Thoracic aorta (tissue), 2 donors: ENCODE results near the gene CXCL12. TPM values are rescaled to one million over a fixed set of nuclear protein-coding genes. Genes with fewer than 3 reads are reported as not detected.

Experiments
- ATAC-seq: fragments of 150-250 bp; one replicate; pipeline ENCODE4 v1.8.0; 2017; ENCODE audit warnings: low read depth; ENCODE audit not compliant: insufficient number of reproducible peaks, low FRiP score
- DNase-seq: peaks from one replicate; pipeline ENCODE4 v3.0.0-alpha.2; 2020; ENCODE audit warnings: low spot score
- H3K27ac ChIP-seq, 2 donors: fragments of 200-600 bp; sonication (generic); 1 replicate in 1 of 2; 2 replicates in 1 of 2; pipeline ENCODE4 v1.5.1; 2016; ENCODE audit warnings: mild to moderate bottlenecking in 2 of 2, moderate library complexity in 2 of 2
- H3K27me3 ChIP-seq: fragments of 200-600 bp; sonication (generic); replicated peaks from 2 replicates; pipeline ENCODE4 v1.6.0; 2016; ENCODE audit warnings: mild to moderate bottlenecking; ENCODE audit not compliant: insufficient read depth
- H3K36me3 ChIP-seq: fragments of 200-600 bp; sonication (generic); one replicate; pipeline ENCODE4 v1.5.1; 2016
- H3K4me1 ChIP-seq, 2 donors: fragments of 200-600 bp; sonication (generic); 1 replicate in 1 of 2; 2 replicates in 1 of 2; pipeline versions ENCODE4 v1.5.1 to v1.6.0; 2016; ENCODE audit warnings: low read depth in 2 of 2, mild to moderate bottlenecking in 1 of 2; ENCODE audit not compliant: control insufficient read depth in 1 of 2
- H3K4me3 ChIP-seq: fragments of 200-600 bp; sonication (generic); 2 replicates; pipeline ENCODE4 v1.5.1; 2016; ENCODE audit warnings: mild to moderate bottlenecking
- H3K9me3 ChIP-seq: fragments of 200-600 bp; sonication (generic); 2 replicates; pipeline ENCODE4 v1.5.1; 2016
- total RNA-seq, 2 donors: library from RNA; depleted of rRNA; stranded (reverse); fragments of >200 nt; gene quantifications; one replicate each; pipeline versions ENCODE4 v1.1.0 to v1.2.3, GENCODE V29; 2016
- TF ChIP-seq, protein P1 (sequence below): fragments of 200-600 bp; sonication (generic); IDR thresholded peaks from one replicate; pipeline ENCODE4 v1.5.1; 2019; ENCODE audit warnings: antibody characterized with exemption

CXCL12 gene
- total RNA-seq, 2 donors from 2014 or later = 149 to 169 TPM

DNA sequence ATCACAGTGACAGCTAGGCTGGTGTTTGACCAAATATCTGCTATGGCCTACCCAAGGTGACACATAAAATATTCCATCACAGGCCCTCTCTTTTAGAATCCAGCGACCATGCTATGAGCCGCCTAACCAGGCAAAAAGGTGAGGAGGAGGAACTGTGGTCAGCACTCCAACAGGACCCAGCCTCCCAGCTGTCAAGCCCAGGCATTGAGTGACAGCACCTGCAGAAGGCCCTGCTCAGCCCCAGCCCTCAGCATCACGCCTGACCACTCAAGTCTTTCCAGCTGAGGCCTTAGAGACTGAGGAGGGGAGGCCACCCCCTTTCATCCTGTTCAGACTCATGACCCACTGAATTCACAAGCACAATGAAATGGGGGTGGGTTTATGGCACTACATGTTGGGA, 43.0 kb downstream of the CXCL12 start:
- Histone ChIP-seq H3K36me3 (no peaks in the 10 kb centered on the region), H3K9me3 (no peaks in the 10 kb centered on the region), H3K4me3 (no peak overlapping the region), H3K4me1 (no peaks in the 10 kb centered on the region), H3K27ac (no peak overlapping the region), H3K27me3 (no peaks in the 10 kb centered on the region)
- TF ChIP-seq, protein P1, sequence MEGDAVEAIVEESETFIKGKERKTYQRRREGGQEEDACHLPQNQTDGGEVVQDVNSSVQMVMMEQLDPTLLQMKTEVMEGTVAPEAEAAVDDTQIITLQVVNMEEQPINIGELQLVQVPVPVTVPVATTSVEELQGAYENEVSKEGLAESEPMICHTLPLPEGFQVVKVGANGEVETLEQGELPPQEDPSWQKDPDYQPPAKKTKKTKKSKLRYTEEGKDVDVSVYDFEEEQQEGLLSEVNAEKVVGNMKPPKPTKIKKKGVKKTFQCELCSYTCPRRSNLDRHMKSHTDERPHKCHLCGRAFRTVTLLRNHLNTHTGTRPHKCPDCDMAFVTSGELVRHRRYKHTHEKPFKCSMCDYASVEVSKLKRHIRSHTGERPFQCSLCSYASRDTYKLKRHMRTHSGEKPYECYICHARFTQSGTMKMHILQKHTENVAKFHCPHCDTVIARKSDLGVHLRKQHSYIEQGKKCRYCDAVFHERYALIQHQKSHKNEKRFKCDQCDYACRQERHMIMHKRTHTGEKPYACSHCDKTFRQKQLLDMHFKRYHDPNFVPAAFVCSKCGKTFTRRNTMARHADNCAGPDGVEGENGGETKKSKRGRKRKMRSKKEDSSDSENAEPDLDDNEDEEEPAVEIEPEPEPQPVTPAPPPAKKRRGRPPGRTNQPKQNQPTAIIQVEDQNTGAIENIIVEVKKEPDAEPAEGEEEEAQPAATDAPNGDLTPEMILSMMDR = no peak
- no peak for ATAC-seq
- DNase-seq = no peak

DNA sequence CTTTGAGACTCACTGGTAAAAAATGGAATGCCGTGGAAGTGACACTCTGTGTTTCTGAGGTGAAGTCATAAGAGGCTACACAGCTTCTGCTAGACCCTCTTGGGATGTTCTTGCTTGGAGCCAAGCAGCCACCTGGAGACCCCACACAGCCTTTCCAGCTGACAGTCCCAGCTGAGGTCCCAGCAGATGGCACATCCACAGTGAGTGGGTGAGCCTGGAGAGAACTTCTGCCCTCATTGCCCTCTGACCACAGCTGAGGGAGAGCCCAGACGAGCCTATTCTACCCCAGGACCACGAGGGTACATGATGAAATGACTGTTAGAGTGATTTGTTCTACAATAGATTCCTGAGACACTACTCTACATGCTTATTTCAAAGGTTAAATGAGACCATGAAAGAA, 44.3 kb downstream of the CXCL12 start:
- H3K9me3 ChIP-seq = no peaks in the 10 kb centered on the region
- no peak for ATAC-seq
- H3K27ac ChIP-seq = no peak overlapping the region
- DNase-seq = no peak
- TF ChIP-seq, protein P1 = no peak
- H3K27me3 ChIP-seq = no peaks in the 10 kb centered on the region
- no peaks in the 10 kb centered on the region for H3K4me1 ChIP-seq
- no peak overlapping the region for H3K4me3 ChIP-seq
- H3K36me3 ChIP-seq = no peaks in the 10 kb centered on the region

DNA sequence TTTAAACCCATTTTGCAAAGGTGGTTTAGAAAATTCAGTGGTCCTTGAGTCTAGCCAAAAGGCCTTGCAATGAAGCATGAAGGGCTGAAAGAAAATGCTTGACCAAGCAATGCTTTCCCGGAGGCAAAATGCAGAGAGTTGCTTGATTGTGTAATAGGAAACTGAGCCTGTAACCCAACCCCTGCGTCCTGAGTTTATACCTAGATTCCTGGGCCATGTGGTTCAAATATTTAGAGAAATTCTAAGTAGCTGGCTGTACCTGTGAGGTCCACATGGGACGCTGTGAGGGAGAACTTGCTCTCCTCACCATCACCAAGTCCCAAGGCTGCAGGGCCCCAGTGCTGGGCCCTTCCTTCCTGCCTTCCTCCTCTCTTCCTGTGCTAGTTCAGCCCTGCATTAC, 45.7 kb downstream of the CXCL12 start:
- no peak for ATAC-seq

DNA sequence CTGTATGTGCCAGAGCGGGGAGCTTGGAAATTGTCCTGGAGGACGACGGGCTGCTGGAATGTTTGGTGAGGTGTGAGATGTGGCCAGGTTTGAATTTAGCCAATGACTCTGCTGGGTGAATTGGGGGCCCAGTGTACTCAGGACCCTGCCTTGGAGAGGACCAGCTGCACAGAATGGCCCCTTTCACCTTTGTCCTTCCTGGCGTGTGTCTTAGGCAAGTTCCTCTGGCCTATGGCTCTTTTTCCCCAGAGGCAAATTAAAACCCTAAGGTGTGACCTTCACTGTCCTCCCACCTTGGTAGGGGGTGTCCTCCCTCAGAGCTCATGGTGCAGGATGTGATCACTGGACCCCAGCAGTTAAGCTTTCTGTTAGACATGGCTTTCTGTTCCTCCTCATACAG, 47.8 kb downstream of the CXCL12 start:
- TF ChIP-seq, protein P1 = no peak
- H3K4me3 ChIP-seq = no peak overlapping the region
- no peak for DNase-seq

More for the DNA sequence above, 45.7 kb downstream of the CXCL12 start:
- TF ChIP-seq, protein P1 = no peak
- Histone ChIP-seq H3K4me3 (no peak overlapping the region), H3K27ac (no peak overlapping the region), H3K4me1 (no peaks in the 10 kb centered on the region), H3K27me3 (no peaks in the 10 kb centered on the region), H3K36me3 (no peaks in the 10 kb centered on the region), H3K9me3 (no peaks in the 10 kb centered on the region)
- no peak for DNase-seq

DNA sequence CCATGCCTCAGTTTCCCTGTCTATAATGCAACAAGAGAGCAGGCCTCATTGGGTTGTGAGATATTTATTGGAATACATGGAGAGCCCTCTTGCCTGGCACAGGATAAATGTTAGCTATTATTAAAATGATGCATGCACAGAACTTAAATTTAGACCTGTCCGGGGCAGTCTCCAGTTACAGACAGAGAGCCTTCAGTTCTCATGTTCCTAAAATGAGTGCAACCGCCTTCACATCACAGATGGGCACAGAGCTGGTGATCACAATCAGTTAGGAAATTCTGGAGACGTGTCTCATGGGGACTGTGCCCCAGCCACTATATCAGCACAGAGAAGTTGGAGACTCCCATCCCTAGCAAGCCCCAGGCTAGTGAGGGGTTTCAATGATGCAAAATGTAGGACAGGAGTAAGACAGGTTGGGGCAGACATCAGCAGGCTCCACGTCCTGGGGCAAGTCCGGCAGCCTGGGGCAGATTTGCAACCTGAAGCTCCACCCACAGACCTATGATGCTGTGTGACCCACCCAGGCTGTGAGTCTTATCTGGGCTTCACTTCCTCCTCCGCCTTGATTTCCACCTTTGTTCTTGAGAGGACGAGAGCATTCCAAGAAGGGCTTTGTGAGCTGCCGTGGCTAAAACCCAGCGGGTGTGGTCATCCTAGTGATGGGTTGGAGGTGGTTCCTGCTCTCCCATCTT, 49.4 kb downstream of the CXCL12 start:
- Histone ChIP-seq H3K4me3 (no peak overlapping the region), H3K27ac (no peak overlapping the region), H3K9me3 (no peaks in the 10 kb centered on the region), H3K36me3 (no peaks in the 10 kb centered on the region), H3K4me1 (no peaks in the 10 kb centered on the region), H3K27me3 (no peaks in the 10 kb centered on the region)
- TF ChIP-seq, protein P1 = no peak
- ATAC-seq (no peak), DNase-seq (no peak)

More for the DNA sequence above, 47.8 kb downstream of the CXCL12 start:
- no peaks in the 10 kb centered on the region for H3K27me3 ChIP-seq
- H3K27ac ChIP-seq = no peak overlapping the region
- H3K4me1 ChIP-seq = no peaks in the 10 kb centered on the region
- ATAC-seq = no peak
- no peaks in the 10 kb centered on the region for H3K36me3 ChIP-seq
- H3K9me3 ChIP-seq = no peaks in the 10 kb centered on the region
